TTC549 (cell line): ENCODE results near the gene COMTD1.

ENCODE experiments used
- FAIRE-seq: peaks from 2 replicates; lab custom pipeline; 2012; peaks lifted over from hg19 to GRCh38; lab: Jason Lieb, UNC

Gene COMTD1

DNA sequence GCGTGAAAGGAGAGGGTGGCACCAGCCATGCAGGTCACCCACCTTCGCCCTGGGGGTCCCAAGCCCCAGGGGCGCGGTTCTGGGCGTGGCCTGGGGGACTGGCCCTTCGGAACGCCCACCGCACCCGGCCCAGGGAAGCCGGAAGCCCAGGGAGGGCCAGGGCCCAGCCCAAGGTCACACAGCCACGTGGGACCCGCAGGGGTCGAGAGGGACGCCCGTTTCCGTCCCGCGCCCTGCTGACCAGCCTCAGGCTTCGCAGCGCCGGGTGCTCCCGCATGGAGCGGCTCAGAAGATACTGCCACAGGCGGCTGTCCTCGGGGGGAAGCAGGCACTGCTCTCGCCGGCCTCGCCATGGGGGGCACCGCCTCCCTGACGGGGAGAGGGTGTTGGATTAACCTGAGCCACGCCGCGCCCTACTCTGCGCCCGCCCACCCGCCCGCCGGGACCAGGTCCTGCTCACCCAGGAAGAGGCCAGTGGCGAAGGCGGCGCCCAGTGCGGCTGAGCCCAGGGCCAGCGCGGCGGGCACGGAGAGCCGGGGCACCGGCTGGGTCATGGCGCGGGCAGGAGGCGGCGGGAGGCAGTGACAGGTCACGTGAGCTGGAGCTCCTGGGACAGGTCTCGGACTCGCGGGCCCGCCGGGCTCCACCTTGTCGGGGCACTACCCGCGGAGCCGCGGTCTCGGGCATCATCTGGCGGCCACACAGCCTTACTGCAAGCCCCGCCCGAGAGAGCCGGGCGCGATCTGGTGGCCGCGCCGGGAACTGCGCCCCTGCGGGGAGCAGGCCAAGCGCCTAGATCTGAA, at the start of gene COMTD1:
COMTD1 (minus strand) TSS at position 583 of the 803 bp plus-strand sequence; CDS start at position 554, 29 bp downstream.
- no peak for FAIRE-seq

DNA sequence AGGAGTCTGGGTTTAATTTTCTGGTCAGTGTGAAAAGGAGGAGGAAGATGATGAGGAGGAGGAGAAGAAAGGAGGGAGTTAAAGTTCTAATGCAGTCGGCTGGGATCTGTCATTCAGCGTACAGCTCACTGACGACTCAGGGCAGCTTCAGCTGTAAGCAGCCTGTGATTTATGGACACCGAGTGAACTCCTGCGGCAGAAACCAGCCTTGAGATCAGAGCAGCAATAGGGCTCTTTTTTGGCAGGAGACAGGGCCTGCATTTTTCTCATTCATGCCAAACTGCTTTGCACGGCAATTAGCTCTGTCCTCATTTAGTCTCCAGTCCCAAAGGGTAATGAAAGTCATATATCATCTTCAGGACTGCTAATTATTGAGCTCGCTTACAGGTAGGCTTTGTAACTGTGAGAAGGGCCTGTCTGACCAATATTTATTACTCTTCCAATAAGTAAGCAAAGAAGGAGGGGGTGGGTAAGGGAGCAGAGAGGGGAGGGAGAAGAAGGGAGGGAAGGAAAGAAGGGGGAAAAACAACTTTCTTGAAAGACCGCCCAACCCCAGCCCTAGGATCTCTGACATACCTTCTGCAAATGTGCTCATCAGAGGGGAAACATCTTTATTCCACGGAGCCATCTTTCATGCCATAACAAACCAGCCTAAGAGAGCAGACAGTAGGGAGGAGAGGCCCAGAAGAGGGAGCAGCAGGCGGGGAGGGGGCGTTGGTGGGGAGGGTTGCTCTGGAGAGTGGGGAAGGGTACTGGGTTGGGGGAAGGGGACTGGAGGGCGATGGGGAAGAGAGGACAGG, 48.1 kb upstream of the COMTD1 start:
- FAIRE-seq, result no peak

DNA sequence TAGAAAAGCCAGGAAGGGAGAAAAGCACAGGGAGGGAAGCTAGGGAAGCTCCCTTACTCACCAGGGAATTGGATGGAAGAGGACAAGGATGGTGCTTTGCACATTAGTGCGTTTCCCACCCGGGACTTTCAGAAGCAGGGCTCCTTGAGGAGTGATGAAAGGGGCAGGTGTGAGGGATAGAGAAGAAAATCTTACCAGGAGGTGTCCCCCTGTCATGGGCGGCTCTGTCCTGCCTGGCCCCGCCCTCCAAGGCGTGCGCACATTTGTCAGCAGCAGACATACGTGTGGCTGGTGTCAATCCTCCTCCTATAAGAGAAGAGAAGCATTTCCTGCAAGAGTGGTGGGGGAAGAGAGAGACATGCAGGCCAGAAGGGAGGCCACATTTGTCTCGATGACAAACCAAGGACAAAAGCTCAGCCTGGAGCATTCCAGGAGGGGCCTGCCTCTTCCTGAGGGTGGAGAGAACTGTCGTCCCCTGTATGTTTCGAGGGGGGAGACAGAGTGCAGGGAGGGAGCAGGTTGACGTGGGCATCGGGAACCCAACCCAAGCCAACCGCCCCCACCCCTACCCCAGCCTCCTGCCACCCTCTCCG, 47.4 kb upstream of the COMTD1 start:
- no peak for FAIRE-seq

DNA sequence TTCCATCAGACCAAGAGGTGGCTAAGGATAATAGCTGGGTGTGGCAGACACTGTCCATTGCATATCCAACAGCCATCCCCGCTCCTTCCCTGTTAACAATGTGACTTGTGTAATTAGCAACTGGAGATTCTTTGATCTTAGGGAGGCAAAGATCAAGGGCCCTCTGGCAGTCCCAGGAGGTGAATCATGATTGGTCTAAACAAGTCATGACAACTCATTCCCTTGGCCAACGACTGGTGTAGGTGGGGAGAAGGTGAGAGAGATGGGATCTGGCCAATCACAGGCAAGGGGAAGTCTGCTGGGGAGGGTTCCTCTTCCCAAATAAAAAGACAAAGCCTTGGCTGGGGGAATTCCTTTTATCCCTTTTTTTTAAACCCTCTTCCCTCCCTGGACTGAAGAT, 46.2 kb upstream of the COMTD1 start:
- no peak for FAIRE-seq

DNA sequence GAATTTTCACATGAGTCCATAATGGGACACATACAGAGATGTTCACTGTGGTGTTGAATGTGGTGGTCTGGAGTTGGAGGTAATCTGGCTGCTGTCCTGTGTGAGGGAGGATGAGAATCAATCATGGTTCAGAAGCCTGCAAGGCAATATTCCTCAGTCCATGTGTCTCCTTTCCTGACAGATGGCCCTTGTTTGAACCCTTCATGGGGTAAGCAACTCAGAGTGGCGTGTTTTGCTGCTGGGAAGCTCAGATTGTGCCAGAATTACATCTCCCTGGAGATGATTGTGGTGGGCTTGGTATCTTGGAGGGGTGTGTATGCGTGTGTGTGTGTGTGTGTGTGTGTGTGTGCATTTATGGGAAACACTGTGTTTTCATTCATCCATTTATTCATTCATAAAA, 44.5 kb upstream of the COMTD1 start:
- FAIRE-seq, result no peak

DNA sequence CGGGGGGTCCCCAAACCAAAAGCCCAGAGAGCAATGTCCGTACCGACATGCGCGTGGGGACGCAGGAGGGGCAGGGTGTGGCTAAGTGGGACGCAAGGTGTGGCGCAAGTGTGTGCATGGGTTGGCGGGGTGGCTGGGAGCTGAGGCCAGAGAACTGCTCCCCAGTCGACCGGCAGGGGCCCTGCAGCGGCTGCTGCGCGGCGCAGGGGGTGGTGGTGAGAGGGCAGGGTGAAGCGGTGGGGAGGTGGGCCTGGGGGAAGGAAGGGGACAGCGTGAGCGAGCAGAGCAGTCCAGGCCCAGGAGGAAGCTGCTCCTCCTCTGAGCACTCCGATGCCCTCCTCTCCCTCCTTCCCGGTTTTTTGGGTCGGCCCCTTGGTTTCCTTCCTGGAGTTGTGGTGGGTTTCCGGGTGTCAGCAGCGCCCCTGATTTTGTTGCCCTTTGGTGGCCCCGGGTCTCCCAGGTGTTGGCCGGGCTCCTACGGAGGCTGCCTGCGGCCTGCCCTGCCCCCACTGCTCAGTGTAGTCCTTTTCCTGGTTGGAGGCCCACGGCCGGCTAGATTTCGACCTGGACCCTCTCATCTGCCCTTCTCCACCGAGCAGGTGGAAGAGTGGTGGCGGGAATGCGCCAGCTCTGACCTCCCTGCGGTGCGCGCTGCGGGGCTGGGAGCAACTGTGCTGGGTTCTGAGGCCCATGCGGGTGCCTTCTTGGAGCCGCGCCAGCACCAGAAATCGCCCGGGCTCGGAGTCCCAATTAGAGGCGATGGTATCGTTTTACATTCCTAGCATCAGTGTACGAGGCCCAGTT, 40.5 kb upstream of the COMTD1 start:
- no peak for FAIRE-seq

DNA sequence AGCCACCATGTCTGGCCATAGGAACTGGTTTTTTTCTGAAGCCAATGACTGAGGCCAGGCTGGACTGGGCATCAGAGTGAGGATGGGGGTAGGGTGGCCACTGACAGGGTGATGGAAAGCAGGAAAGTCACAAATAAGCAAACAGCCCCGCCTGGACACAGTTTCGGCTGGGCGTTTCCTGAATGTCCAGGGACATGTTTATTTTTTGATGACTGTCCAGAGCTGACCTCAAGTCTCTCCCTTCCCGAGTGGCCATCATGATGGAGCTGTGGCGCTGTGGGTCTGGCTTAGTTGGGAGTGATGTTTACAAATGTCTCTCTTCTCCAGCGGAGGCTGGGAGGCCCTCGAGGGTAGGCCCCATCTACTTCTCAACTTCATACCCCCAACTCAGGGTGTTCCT, 37.1 kb upstream of the COMTD1 start:
- FAIRE-seq, result no peak

DNA sequence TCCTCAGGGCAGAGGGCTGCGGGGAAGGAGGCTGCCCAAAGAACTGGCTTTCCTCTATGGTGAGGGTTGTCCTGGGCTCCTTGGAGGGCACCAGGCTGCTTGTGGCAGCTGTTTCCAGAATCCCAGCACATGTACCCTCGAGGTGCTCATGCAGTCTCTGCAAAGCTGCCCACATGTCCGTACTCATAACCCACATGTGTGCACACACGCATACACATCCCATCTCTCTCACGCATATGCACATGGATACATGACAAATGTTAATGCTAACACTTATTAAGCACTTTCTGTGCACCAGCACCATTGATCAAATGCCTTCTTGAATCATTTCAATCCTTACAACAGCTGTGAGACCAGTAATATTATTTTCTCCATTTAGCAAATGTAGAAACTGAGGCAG, 36.3 kb upstream of the COMTD1 start:
- FAIRE-seq, result no peak

DNA sequence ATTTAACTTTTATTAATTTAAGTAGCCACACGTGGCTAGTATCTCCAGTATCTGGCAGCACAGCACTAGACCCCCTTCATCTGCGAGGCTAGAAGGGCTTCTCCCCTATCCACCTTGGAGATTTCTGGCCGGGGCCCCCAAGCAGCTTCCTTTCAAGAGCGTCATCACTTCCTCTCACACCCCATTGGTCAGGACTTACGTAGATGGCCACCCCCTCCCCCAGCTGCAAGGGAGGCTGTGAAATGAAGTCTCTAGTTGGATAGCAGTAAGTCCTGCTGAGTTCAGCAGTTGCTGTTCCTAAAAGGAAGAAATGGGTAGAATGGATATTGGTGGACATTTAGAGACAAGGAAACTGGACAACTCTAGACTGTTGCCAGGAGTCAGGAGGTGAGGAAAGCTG, 33.8 kb upstream of the COMTD1 start:
- FAIRE-seq, result no peak

DNA sequence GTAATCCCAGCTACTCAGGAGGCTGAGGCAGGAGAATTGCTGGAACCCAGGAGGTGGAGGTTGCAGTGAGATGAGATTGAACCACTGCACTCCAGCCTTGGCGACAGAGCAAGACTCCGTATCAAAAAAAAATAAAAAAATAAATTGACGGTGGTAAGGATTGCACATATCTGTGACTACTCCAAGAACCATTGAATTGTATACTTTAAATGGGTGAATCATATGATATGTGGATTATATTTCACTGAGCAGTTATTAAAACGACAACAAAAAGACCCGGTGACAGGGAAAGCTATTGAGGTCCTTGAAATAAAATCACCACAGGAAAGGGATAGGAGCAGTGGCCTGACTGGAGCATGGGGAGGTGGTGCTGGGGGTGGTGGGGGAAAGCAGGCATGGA, 31.2 kb upstream of the COMTD1 start:
- FAIRE-seq, result no peak

DNA sequence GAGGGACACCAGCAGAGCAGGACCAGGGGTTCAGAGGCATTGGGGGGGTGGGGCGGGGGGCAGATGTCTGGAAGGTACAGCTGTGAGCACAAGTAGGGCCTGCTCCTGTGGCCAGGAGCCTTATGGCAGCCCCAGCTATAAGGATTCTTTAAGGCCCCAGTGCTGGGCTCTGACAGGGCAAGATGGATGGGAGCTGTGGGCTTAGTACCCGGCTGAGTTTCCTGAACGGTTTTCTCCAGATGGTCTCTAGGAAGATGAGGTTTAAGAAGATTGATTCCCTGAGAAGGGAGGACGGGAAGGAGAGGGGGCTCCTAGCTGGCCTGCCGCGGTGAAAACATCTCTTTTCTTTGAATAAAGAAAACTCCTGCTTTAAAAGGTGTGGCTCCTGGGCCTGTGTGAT, 30.1 kb upstream of the COMTD1 start:
- FAIRE-seq, result no peak

DNA sequence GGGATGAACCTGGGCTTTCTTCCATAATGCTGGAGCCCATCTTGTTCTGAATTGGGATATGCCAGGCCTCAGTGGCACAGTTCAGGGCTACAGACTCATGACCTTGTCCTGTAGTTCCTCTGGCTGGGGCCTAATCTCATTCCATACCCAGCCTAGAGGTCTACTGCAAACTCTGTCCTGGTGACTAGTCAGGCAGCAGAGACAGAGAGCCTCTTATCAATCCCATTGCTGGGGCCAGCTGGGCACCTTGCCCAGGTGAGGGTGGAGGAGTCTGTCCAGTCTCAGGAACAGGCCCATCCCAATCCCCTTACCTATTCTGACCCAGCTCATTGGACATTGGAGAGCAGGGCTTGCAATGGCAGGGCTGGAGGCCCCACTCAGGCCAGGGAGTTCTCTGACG, 28.0 kb upstream of the COMTD1 start:
- no peak for FAIRE-seq

DNA sequence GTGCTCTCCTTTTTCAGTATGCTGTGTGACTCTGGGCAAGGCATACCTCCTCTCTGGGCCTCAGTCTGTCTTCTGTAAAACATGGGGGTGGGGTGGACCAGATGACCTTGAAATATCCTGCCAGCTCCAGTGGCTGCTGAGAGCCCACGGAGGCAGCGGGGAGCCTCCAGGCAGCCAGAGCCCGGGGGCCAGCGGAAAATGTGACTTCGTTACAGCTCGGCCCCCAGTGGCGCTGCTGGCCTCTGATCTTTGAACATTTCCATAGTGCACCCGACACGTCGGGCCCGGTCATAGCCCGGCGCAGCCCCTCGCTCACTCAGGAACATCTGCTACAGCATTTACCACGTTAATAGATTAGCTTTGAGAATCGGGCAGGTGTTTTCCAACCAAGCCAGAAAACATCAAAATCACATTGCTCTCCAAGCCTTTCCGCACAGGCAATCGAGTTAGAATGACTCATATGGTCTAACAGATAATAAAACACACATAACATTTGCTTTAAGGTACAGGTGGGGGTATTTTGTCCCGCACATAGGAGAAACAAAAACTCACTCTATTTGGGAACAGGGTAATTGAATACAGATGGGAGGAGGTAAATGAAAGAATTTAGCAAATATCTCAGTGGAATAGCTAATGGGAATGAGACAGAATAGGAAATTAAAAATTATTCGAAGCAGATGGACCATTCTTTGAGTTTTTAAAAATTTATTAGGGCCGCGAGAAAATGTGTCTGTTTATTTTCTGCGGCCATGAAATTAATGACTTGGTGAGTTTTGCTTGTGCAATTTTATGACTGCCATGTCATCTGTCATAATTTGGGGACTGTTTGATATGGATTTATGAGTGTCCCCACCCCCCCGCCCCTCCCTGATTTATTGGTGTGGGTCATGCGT, 26.3 kb upstream of the COMTD1 start:
- no peak for FAIRE-seq

DNA sequence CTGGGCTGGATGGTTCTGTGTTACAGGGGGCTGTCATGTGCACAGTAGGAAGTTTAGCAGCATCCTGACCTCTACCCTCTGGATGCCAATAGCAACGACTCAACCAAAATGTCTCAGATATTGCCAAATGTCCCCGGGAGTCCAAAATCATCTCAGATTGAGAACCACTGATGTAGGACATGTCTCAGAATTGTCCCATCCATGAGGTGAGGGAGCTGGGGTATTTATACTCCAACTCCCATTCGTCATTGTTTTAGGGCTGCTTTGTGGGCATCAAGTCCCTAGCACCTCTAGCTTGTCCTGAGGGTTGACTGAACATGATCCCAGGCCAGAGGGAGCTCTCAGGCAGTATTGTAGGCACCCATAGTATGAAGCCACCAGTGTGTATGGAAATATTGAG, 25.2 kb upstream of the COMTD1 start:
- no peak for FAIRE-seq

DNA sequence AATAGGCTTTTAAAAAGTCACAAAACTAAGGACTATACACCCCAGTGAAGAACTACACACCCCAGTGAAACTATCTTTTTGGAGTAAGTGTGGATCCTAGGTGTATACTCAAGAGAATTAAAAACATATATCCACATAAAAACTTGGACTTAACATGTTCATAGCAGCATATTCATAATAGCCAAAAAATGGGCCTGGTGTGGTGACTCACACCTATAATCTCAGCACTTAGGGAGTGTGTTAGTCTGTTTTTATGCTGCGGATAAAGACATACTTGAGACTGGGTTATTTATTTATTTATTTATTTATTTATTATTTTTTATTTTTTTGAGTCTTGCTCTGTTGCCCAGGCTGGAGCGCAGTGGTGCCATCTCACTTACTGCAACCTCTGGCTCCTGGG, 19.0 kb upstream of the COMTD1 start:
- no peak for FAIRE-seq

DNA sequence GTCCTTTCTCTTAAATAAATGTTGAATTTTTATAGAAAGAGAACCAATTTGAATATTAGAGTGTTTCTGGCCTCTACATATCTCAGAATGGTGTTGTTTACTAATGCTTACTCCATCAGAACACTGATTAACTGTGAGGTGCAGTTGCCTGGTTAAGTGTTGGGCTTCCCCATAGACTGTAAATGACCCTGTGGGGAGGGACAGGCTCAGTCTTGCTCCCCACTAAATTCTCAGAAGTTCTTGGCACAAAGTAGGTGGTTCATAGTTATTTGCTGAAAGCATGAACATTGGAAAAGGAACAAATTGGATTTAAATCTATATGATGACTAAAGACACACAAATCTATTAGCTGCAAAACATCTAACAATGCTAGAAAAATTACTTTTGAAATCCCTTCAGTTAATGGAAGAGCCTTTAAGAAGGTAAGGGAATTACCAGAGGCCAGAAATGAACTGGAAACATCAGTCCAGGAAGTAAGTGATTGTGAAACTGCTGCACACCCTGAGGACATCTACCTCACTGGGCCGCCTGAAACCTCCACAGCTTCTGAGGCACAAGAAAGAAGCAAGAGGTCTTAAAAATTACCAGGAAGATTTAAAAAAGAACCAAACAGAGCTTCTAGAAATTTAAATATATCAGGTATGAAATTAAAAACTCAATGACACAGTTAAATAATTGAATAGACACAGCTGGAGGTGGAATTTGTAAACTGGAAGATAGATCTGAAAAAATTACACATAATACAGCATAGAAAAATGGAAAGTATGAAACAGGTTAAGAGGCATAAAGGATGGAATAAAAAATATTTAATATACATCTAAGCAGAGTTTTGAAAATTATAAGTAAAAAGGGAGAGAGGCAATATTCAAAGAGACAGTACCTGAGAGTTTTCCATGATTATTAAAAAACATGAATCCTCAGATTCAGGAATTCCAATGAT, 17.8 kb upstream of the COMTD1 start:
- no peak for FAIRE-seq

DNA sequence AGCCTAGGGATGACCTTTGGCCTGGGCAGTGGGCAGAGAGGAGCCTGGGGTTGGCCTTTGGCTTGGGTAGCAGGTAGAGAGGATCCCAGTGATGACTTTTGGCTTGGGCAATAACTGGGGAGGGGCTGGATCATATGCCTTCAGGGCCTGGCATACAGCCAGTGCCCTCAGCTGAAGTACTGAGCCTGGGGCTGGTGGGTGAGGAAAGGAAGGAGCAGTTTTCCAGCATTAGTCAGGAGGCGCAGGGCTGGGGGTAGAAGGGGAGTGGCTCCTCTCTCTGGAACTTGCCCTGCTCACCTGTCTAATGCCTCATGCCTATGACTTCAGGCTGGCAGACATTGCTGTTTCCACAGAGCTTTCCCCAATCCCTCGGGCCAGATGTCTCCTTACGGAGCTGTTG, 15.2 kb upstream of the COMTD1 start:
- FAIRE-seq, result no peak

DNA sequence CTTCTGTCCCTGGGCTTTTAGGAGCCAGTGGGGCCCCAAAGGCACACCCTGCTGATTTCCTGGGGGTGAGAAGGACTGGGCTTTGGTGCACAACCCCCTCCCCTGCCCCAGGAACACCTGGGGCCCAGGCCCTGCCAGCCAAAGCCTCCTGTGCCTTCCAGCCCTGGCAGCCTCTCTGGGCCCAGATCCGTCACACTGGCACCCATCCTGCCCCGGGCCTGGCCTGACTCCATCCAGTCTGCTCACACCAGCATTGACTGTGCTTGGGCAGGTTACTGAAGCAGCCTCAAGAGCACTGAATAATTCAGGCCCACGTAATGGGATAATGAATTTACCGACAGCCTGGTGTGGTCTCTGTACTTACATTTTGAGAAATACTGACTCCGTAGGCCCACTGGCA, 12.0 kb upstream of the COMTD1 start:
- FAIRE-seq, result no peak

DNA sequence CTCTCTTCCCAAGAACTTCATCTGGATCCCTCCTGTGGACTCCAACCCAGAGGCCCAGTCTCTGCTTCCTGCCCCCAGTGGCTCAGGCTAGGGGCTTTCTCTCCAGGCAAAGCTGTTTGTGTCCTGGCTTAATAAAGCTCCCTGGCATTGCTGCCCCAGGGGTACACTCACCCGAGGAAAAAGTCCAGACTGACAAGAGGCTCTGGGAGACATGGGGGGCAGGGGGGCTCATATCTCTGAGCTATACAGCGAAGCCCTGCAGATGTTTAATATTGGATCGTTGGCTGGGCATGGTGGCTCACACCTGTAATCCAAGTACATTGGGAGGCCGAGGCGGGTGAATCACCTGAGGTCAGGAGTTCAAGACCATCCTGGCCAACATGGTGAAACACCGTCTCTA, 10.7 kb upstream of the COMTD1 start:
- FAIRE-seq, result no peak
